Measurements from ENCODE around the gene C20orf141.
"Not testable (repeated sequence)": the region's sequence is repeated elsewhere in the genome, so short reads cannot be mapped to it uniquely, and the experiment has no call there.

The C20orf141 gene

GRCh38 chr20:2820084-2820895 is 5.5 kb downstream of the C20orf141 start:
- in situ Hi-C loops (cut with MboI; ENCODE audit: low sequenced_read_pairs) = no loop called here

- in situ Hi-C loops (cut with MboI; ENCODE audit: low sequenced_read_pairs) = no loop called here
These were observed 6.4 kb downstream of the C20orf141 start for GRCh38 chr20:2820896-2821869.

- in situ Hi-C loops (cut with MboI; ENCODE audit: low sequenced_read_pairs) = no loop called here
These were observed 7.3 kb downstream of the C20orf141 start for GRCh38 chr20:2822073-2822472.

- in situ Hi-C loops (cut with MboI; ENCODE audit: low sequenced_read_pairs) = no loop called here
These were observed 11.0 kb downstream of the C20orf141 start for GRCh38 chr20:2825761-2826160.

GRCh38 chr20:2826655-2827054 is 11.9 kb downstream of the C20orf141 start:
- in situ Hi-C loops (cut with MboI; ENCODE audit: low sequenced_read_pairs) = no loop called here

GRCh38 chr20:2829376-2829775 is 14.6 kb downstream of the C20orf141 start:
- in situ Hi-C loops (cut with MboI; ENCODE audit: low sequenced_read_pairs) = no loop called here

- in situ Hi-C loops (cut with MboI; ENCODE audit: low sequenced_read_pairs) = not testable (repeated sequence)
These were observed 16.4 kb downstream of the C20orf141 start for GRCh38 chr20:2831206-2831605.

- in situ Hi-C loops (cut with MboI; ENCODE audit: low sequenced_read_pairs) = no loop called here
These were observed 19.0 kb downstream of the C20orf141 start for GRCh38 chr20:2833761-2834160.

GRCh38 chr20:2834401-2835110 is 19.8 kb downstream of the C20orf141 start:
- in situ Hi-C loops (cut with MboI; ENCODE audit: low sequenced_read_pairs) = no loop called here

- in situ Hi-C loops (cut with MboI; ENCODE audit: low sequenced_read_pairs) = no loop called here
These were observed 20.6 kb downstream of the C20orf141 start for GRCh38 chr20:2835331-2835796.

GRCh38 chr20:2836035-2836434 is 21.2 kb downstream of the C20orf141 start:
- in situ Hi-C loops (cut with MboI; ENCODE audit: low sequenced_read_pairs) = no loop called here

- in situ Hi-C loops (cut with MboI; ENCODE audit: low sequenced_read_pairs) = no loop called here
These were observed 22.6 kb downstream of the C20orf141 start for GRCh38 chr20:2837221-2837960.

- in situ Hi-C loops (cut with MboI; ENCODE audit: low sequenced_read_pairs) = no loop called here
These were observed 23.5 kb downstream of the C20orf141 start for GRCh38 chr20:2838170-2838797.

GRCh38 chr20:2838847-2839671 is 24.3 kb downstream of the C20orf141 start:
- in situ Hi-C loops (cut with MboI; ENCODE audit: low sequenced_read_pairs) = no loop called here

- in situ Hi-C loops (cut with MboI; ENCODE audit: low sequenced_read_pairs) = no loop called here
These were observed 24.9 kb downstream of the C20orf141 start for GRCh38 chr20:2839732-2840137.

GRCh38 chr20:2840138-2840966 is 25.6 kb downstream of the C20orf141 start, which contains the start of the genes PCED1A and VPS16:
Gene PCED1A, minus strand, starts transcription at chr20:2840655. Its CDS starts 743 bp downstream, at chr20:2839912.
Gene VPS16, plus strand, starts transcription at chr20:2840745. Its CDS starts 30 bp downstream, at chr20:2840775.
- in situ Hi-C loops (cut with MboI; ENCODE audit: low sequenced_read_pairs) = no loop called here

GRCh38 chr20:2840967-2841531 is 26.3 kb downstream of the C20orf141 start:
- in situ Hi-C loops (cut with MboI; ENCODE audit: low sequenced_read_pairs) = no loop called here

Data from hTERT RPE-1 (cell line).